ENCODE data around the gene PCDH12.

GRCh38 chr5:141935538-141935937 is 22.5 kb downstream of the PCDH12 start:
- no peak for TF ChIP-seq CTCF (IDR thresholded peaks at IDR 0.05)
- no peak for TF ChIP-seq POLR2A (IDR thresholded peaks at IDR 0.05)
